GM21717 (cell line): Measurements from ENCODE around the gene AHSG.

ENCODE experiments used
- ATAC-seq: cut with Tn5 transposase; IDR thresholded peaks from one replicate; pipeline ENCODE4 v1.9.1; 2021; ENCODE audit warnings: mild to moderate bottlenecking, moderate library complexity; ENCODE audit not compliant: unreplicated experiment

The AHSG gene

DNA sequence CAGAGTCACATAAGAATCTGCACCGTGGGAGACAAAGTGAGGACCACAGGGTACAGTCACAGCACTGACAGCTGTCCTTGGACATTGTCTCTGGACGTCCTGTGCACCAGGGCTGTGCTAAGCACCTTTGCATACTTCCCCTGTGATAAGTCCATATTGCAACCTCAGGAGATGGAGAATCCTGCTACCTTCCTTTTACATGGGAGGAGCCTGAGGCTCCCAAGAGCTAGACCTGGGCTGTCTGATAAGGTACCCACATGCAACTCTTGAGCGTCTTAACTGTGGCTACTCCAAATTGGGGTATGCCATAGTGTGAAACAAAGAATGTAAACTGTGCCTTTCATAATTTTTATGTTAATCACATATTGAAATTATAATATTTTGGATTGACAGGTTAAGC, 24.8 kb downstream of the AHSG start:
- ATAC-seq: no peak

DNA sequence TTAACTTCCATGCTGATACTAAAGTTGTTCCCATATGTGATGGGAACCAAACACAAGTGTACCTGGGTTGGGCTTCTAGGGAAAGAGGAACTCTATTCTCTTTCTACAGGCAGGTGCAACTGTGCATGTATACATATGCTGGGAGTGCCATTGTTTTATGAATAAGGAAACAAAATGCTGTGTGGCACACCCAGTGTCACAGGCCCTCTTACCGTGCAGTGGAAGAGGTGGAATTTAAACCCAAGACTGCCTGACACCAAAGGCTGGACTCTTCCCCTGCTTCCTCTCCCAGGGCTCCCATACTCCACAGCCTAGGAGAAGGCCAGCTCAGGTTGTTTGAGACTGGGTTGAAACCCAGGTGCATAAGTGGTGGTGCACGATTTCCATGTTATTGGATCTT, 25.4 kb downstream of the AHSG start:
- no peak for ATAC-seq

DNA sequence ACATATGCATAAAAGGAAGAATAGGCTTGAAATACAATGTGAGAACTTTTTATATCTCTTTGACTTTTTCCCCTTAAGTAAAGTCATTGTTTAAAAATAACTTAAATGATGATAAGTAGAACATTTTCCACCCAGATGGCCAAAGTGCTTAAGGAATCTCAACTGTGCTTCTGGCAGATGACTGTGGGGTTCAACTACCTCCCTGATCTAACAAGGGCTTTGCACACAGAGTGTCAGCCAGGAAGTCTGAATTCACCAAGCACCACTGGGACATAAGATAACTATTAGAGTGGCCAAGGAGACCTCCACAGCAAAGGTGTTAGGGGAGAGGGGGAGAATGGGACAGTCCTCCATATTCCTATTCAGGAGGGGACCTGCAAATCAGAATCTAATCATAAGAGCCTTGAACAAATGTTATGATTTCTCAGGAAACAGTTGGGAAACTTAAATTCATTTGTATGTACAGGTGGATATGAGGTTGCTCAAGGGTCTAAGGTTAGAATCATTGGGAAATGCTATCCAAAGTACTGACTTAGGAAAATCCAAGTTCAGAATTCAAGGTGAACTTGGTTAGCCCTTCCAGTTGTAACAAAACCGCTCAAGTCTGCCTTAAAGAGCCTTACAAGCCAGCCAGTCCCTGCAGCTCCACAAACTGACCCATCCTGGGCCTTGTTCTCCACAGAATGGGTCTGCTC, 27.1 kb downstream of the AHSG start, which contains the start of gene FETUB:
Gene FETUB (plus strand): TSS at position 622 of the 695 bp plus-strand sequence. CDS start 62 bp downstream, at position 684.
- no peak for ATAC-seq

DNA sequence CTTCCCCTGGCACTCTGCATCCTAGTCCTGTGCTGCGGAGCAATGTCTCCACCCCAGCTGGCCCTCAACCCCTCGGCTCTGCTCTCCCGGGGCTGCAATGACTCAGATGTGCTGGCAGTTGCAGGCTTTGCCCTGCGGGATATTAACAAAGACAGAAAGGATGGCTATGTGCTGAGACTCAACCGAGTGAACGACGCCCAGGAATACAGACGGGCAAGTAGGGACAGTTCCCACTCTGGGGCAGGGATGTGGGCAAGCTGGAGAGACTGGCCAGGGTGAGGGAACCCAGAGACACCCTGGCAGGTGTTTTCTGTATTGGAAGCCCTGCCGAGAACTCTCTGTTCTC, 27.6 kb downstream of the AHSG start:
- ATAC-seq: no peak

DNA sequence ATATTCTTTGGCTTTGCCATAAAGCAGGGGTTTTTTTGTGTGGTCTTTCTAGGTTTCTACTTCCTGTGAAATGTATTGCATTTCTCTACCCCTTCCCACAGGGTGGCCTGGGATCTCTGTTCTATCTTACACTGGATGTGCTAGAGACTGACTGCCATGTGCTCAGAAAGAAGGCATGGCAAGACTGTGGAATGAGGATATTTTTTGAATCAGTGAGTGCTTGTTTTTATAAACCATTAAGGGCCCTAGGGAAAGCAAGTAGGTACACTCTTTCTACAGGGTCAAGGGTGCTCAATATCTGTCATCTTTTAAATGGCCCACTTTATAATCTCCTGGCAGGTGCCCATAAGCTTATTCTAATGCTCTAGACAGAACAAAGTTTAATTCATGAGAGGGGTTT, 28.1 kb downstream of the AHSG start:
- ATAC-seq: no peak

DNA sequence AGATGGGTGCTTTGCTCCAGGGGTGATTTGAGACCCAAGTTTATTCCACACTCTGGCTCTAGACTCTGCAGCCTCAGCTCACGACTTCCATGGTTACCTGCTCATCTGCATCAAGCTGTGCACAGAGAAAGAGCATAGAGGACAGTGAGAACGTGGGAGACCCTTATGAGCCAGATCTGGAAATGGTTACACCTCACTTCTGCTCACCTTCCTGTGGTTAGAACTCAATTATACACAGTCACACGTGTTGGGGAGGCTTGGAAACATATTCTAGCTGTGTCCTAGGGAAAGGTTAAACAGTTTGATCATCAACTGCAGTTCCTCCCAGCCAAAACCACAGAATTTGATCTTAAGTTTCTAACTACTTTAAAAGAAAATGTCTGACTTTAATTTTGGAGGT, 29.2 kb downstream of the AHSG start:
- no peak for ATAC-seq

DNA sequence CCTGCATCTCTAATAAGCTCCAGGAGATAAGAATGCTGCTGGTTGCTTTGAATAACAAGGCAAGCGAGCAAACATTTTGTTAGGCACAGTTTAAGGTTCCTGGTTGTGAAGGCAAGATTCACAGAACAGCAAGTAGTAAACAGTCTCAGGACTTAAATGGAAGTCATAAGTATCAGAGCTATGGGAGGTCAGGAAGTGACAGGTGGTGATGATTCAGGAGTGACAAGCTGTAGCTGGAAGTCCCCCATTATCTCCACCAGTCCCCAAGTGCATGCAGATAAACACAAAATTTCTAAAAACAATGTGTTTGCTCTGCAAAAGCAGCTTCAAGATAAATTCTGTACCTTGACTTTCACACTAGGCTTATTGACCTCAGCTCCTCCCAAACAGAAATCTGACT, 30.6 kb downstream of the AHSG start:
- ATAC-seq: no peak

DNA sequence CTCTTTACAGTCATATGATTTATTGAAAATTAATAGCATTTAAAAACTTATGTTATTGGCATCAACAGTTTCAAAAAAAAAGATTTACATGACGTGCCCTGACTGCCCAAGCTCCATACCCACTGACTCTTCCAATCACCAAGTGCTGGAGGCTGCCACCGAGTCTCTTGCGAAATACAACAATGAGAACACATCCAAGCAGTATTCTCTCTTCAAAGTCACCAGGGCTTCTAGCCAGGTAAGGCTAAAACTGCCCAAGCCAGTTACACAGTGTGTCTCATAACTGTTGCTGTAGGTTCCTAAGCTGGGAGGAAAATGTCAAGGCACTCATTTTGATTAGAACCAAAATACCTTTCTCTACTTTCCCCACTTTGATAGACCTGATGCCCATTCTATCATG, 31.8 kb downstream of the AHSG start:
- no peak for ATAC-seq

DNA sequence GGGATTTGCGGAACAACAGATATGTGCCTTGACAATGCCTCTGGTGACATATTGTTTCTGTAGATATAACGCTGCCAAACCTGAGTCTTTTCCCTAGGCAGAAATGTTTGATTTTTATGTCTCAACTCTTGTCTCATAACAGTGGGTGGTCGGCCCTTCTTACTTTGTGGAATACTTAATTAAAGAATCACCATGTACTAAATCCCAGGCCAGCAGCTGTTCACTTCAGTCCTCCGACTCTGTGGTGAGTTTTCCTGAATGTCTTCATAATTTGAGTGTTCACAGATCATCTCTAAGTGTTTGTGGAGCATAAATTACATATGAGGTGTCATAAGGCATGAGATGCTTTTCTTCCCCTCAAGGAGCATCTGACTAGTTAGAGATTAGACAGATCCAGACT, 33.2 kb downstream of the AHSG start:
- no peak for ATAC-seq

DNA sequence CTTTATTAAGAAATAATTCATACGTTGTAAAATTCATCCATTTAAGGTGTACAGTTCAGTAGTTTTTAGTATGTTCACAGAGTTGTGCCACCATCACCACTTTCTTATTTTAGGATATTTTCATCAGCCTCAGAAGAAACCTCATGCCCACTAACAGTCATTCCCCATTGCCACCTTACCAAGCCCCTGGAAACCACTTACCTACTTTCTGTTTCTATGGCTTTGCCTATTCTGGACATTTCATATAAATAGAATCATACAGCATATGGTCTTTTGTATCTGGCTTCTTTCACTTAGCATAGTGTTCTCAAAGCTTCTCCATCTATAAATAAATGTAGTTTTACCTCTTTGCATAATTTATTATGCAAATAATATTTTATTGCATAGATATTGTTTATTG, 34.0 kb downstream of the AHSG start:
- no peak for ATAC-seq

DNA sequence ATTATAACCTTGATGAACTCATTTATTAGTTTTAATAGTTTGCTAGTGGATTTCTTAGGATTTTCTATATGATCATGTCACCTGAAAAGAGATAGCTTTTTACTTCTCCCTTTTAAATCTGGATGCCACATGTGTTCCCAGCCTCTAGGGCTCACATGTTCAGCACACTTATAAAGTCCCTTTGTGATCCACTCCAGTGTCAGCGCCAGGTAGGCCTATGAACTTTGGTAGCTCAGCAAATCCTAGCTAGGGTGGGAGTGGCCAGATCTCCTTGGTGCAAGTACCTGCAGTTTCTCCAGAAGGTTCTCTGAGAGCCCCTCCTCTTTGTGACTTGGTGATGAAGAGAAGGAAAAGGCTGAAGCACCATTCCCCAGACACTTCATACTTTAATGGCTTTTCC, 36.0 kb downstream of the AHSG start:
- ATAC-seq: no peak

DNA sequence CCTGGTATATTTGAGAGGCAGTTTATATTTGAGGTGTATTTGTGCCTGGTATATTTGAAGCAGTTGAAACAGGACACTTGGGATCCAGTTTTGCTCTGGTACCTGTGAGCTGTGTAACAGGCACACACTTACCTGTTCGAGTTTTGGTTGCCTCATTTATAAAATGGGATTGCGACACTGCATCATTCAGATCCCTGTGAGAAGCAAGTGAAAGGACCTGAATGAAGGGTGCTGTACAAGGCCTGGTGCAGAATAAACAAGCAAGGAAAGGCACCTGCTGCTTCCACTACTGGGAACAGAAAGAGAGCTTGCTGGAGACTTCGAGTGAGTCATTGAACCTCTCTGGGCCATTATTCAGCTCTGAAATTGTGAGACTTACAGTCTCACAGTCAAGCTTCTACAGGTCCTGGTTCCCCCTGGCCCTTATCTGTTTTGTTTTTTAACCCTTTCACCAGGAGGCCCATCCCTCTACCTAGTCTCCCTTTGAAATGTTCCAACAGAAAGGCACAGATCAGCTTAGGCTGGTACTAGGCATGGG, 38.9 kb downstream of the AHSG start:
- ATAC-seq: no peak

DNA sequence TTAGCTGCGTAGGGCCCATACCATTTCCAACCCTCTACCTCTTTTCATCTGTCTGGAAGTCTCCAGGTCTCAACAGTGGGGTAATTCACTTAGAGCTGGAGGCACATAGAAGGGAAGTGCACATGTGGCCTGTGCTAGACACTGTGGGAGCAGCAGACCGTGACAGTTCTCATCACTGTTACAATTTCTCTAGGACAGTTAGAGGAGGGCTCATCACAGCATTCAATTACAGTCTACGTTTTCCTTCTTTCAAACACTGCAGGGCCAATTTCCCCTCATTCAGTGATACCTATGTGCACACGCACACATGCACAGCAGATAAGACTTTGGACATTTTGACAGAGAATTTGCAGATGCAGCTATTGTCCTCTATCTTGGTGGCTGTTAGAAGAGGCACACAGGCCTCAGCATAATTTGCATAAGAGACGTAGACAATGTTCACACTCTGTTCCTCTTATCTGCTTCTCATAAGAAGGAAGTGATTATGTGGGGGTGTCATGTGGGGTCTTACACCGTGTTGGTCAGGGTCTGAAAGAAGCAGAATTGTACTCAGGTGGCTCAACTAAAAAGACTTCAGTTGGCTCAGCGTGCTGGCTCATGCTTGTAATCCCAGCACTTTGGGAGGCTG, 40.3 kb downstream of the AHSG start:
- ATAC-seq: peak; percentile 90

DNA sequence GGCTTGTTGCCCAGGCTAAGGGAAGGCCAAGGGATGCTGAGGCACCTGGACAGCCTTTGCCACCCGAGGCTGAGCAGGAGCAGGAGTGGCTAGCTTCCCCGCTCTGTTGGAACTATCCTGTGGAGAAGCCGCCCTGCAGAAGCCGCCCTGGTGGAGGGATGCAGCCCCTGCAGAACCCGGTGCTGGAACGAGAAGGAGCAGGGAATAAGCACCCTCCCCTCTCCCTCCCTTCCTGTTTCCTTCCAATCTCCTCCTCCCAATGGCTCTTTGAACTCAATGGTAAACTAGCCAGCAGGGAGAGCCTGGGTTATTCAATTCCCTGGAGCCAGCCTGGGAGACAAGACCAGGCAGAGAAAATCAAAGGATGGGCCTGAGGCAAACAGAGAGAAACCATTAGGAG, 41.1 kb downstream of the AHSG start:
- ATAC-seq: no peak

DNA sequence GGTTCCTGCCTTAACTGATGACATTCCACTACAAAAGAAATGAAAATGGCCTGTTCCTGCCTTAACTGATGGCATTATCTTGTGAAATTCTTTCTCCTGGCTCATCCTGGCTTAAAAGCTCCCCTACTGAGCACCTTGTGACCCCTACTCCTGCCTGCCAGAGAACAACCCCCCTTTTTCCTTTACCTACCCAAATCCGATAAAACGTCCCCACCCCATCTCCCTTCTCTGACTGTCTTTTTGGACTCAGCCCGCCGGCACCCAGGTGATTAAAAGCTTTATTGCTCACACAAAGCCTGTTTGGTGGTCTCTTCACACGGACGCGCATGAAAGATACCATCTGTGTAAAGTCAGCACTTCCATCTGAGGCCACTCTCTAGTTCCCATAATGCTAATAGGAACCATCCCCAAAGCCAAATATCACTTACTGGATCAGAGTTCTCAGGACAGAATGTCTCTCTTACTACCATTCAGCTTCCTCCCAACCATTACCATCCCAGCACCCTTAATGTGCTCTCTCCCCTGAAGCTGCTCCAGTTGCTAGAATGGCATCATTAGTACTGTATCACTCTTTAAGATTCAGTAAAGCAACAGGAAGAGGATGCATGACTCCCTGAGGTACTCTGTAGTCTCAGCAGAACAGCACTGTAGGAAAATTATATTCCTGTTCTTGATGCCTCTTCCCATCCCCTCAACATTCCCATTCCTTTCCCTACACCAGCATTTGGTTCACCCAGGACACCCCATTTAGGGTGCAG, 50.7 kb downstream of the AHSG start:
- ATAC-seq: no peak

DNA sequence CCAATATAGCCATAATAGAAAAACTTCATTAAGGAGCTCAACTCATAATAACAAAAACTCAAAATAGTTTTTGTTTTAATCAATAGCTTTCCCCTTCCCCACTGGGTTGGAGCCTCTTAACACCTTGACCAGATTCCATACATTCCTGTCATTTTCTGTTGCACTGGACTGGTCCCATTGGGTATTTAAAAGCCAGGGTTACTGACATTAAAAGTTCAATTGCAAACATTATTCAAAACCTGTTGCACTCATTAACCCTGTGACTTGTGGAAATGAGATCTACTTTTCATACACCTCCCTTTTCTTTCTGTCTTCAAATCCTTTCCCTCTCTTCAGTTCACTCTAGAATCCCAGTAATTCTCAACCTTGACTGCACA, 51.2 kb downstream of the AHSG start:
- ATAC-seq: no peak

DNA sequence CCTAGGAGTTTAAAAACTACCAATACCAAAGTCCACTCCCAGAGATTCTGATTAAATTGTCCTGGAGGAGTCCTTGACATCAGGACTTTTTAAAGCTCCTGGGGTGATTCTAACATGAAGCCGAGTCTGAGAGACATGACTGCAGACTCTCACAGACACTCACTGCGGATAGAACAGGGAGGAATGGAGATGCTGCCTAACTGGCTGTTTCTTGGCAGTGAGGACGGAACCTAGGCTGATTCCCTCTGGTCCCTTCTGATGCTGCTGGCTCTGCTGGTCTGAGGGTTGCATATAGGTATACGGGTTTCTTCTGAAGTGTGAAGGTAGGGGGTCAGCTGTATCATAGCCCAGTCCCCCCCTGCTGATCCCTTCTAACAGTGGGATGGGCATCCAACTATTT, 51.6 kb downstream of the AHSG start:
- no peak for ATAC-seq

DNA sequence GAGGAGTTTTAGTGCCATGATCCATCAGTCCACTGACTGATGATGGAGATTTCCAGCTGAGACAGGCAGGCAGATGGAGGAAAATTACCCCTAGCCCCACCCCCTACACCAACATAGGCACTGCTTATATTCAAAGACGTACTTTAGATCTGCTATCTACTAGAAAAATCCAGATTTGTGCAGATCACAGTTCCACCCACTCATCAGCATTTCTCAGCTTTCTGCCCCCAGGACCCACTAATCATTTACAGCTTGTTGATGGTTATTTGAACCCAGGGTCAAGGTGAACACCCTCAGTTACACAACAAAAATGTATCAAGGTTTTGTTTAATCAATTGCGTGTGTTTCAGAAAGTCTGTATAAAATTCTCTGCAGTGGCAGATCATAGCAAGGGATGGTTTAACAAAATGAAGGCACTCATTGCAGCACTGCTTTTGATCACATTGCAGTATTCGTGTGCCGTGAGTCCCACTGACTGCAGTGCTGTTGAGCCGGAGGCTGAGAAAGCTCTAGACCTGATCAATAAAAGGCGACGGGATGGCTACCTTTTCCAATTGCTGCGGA, 52.8 kb downstream of the AHSG start, which contains the start of gene HRG:
Gene HRG (plus strand): TSS at position 390 of the 564 bp plus-strand sequence. CDS start 18 bp downstream, at position 408.
- no peak for ATAC-seq

DNA sequence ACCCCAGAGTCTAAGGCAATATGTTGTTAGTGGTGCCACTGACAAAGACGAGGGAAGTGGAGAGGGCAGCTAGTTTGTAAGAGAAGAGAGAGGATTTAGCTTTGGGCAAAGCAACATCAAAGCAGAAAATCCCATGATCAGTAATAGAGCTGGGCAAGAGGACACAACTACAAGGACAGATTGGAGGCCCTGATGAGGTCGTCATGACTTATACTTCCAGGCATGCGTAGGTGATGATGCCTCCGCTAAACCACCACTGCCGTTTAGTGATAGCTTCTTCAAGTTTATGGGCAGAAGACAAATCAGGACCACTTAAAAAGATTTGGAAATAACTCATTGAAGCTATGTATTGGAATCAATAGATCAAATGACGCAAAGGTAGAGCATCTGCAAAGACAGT, 55.6 kb downstream of the AHSG start:
- ATAC-seq: no peak

DNA sequence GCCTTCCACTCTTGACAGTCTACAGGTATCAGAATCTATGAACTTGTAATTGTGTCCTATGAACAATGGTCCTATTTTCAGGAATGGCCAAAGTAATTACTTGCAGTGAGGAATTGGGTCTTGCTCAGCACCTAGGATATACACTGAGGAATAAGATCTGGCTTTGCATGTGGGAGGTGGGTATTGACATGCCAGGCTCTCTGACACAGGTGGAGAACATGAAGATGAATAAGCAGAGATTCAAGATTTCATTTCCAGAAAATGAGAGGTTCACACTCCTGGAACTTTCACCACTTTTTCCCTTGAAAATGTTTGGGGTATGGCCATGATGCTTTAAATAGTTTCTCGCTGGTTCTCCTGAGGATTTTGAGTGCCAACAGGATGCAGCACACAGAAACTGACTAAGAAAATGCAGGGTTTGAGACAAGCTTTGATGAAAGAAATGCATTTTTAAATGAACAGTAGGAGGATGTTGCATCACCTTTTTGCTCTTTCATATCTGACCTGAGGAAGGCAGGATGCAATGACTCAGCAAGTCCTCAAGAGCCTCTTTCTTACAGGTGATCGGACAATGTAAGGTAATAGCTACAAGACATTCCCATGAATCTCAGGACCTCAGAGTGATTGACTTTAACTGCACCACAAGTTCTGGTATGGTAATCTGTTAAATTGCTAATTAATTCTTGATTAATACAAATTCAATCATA, 56.7 kb downstream of the AHSG start:
- no peak for ATAC-seq

DNA sequence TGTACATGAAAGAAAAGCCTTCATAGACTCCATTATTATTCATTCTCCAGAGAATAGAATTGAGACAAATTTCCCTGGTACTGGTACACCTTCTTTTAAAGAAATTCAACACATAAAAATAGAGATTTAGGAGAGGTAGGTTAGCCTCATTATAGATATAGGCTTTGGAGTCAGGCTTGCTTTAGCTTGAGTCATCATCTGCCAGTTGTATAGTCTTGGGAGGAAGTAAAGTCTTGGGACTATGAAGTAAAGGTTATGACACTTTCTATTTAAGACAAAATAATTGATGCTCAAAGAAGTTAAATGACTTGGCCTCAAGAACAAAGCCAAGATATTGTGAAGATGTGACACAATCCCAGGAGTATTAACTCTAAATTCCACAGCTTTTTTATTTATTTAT, 57.3 kb downstream of the AHSG start:
- no peak for ATAC-seq
